Measurements from ENCODE around the gene SST. TPM values are rescaled to one million over a fixed set of nuclear protein-coding genes. Genes with fewer than 3 reads are reported as not detected.

Gene SST
- 1 to 10 TPM in 1 of 10 donors, under 1 TPM in 1, not detected in 8; 0.36 to 3.1 TPM for polyA plus RNA-seq (ENCODE audit: insufficient read length in 10 of 10)
- long read RNA-seq, donor 1 = 0 reads
- long read RNA-seq, donor 2 = 0 reads
- long read RNA-seq, donor 3 = 0 reads
- long read RNA-seq, donor 4 = 0 reads
- long read RNA-seq, donor 5 = 0 reads
- long read RNA-seq, donor 6 = 0 reads
- long read RNA-seq, donor 7 = 0 reads
- long read RNA-seq, donor 8 = 0 reads
- long read RNA-seq, donor 9 = 0 reads

- DNase-seq = peak; percentile 26 to 77 (median 63)
Observed at GRCh38 chr3:187669675-187670504, at the start of gene SST. Gene SST (minus strand): TSS chr3:187670394. CDS start chr3:187670291, 103 bp downstream.

- no peak for DNase-seq
Observed at GRCh38 chr3:187719628-187720336, 49.6 kb upstream of the SST start.

- DNase-seq = no peak
Observed at GRCh38 chr3:187718802-187719201, 48.6 kb upstream of the SST start.

- no peak for DNase-seq
Observed at GRCh38 chr3:187717572-187717971, 47.4 kb upstream of the SST start.

GRCh38 chr3:187714404-187714979 lies 44.3 kb upstream of the SST start:
- peak; percentile 59 to 76 (median 71) for DNase-seq

GRCh38 chr3:187713504-187713903 lies 43.3 kb upstream of the SST start:
- DNase-seq = no peak

- no peak for DNase-seq
Observed at GRCh38 chr3:187709155-187709554, 39.0 kb upstream of the SST start.

- no peak for DNase-seq
Observed at GRCh38 chr3:187708696-187709095, 38.5 kb upstream of the SST start.

- no peak for DNase-seq
Observed at GRCh38 chr3:187706971-187707370, 36.8 kb upstream of the SST start.

GRCh38 chr3:187705164-187705563 lies 35.0 kb upstream of the SST start:
- DNase-seq = no peak

GRCh38 chr3:187702507-187703033 lies 32.4 kb upstream of the SST start, which contains the start of gene RTP2:
Gene RTP2 (minus strand): TSS chr3:187702557. CDS start chr3:187702128, 429 bp downstream.
- DNase-seq = no peak

GRCh38 chr3:187700249-187700648 lies 30.1 kb upstream of the SST start:
- no peak for DNase-seq

- DNase-seq = no peak
Observed at GRCh38 chr3:187698499-187699399, 28.6 kb upstream of the SST start.

- DNase-seq = no peak
Observed at GRCh38 chr3:187696021-187696420, 25.8 kb upstream of the SST start.

GRCh38 chr3:187695449-187695848 lies 25.3 kb upstream of the SST start:
- no peak for DNase-seq

- DNase-seq = no peak
Observed at GRCh38 chr3:187694801-187695200, 24.6 kb upstream of the SST start.

GRCh38 chr3:187693431-187693830 lies 23.2 kb upstream of the SST start:
- no peak for DNase-seq

GRCh38 chr3:187689984-187690383 lies 19.8 kb upstream of the SST start:
- DNase-seq = no peak

- no peak for DNase-seq
Observed at GRCh38 chr3:187686621-187687273, 16.6 kb upstream of the SST start.

GRCh38 chr3:187685948-187686347 lies 15.8 kb upstream of the SST start:
- no peak for DNase-seq
